Measurements from ENCODE around the gene LIN7B. TPM values are rescaled to one million over a fixed set of nuclear protein-coding genes. Genes with fewer than 3 reads are reported as not detected.
"Not testable (repeated sequence)": the region's sequence is repeated elsewhere in the genome, so short reads cannot be mapped to it uniquely, and the experiment has no call there.

The LIN7B gene
- total and polyA plus RNA-seq, 4 donors: 7.6 to 24.1 (median 9.1) TPM

- Histone ChIP-seq H3K36me3 (ENCODE audit: control insufficient read depth in 1 of 2, insufficient read depth in 2 of 2, low read length in 1 of 2) (no peaks in the 10 kb centered on the region), H3K4me1 (ENCODE audit: control insufficient read depth in 1 of 2, insufficient read depth in 2 of 2, low read length in 2 of 2) (no peaks in the 10 kb centered on the region), H3K4me3 (ENCODE audit: low read length in 2 of 2) (no peak overlapping the region), H3K27me3 (ENCODE audit: control insufficient read depth in 1 of 2, insufficient read depth in 2 of 2, low read length in 1 of 2) (no peaks in the 10 kb centered on the region), H3K9me3 (ENCODE audit: control insufficient read depth, low read length) (no peaks in the 10 kb centered on the region), H3K27ac (ENCODE audit: low read depth in 1 of 2, low read length in 2 of 2) (no peak overlapping the region)
- 90 to 96% methylated on average over 2 of the region's 2 CpGs for WGBS, 2 donors
- no peak for ATAC-seq (ENCODE audit: low FRiP score)
- no peak for DNase-seq
- intact Hi-C loops (cut with DNase I): no loop called here
These were observed 6.7 kb downstream of the LIN7B start for GRCh38 chr19:49120868-49121267.

- intact Hi-C loops (cut with DNase I); ATAC-seq (ENCODE audit: low FRiP score); H3K27ac ChIP-seq (ENCODE audit: low read depth in 1 of 2, low read length in 2 of 2); H3K9me3 ChIP-seq (ENCODE audit: control insufficient read depth, low read length); H3K4me1 ChIP-seq (ENCODE audit: control insufficient read depth in 1 of 2, insufficient read depth in 2 of 2, low read length in 2 of 2); H3K36me3 ChIP-seq (ENCODE audit: control insufficient read depth in 1 of 2, insufficient read depth in 2 of 2, low read length in 1 of 2); DNase-seq; H3K27me3 ChIP-seq (ENCODE audit: control insufficient read depth in 1 of 2, insufficient read depth in 2 of 2, low read length in 1 of 2); H3K4me3 ChIP-seq (ENCODE audit: low read length in 2 of 2): not testable (repeated sequence)
- WGBS, 2 donors: 68 to 77% methylated on average over 10 of the region's 10 CpGs
These were observed 7.7 kb downstream of the LIN7B start for GRCh38 chr19:49121841-49122240.

- H3K27ac ChIP-seq (ENCODE audit: low read depth in 1 of 2, low read length in 2 of 2); H3K4me3 ChIP-seq (ENCODE audit: low read length in 2 of 2); intact Hi-C loops (cut with DNase I); ATAC-seq (ENCODE audit: low FRiP score); H3K36me3 ChIP-seq (ENCODE audit: control insufficient read depth in 1 of 2, insufficient read depth in 2 of 2, low read length in 1 of 2); H3K27me3 ChIP-seq (ENCODE audit: control insufficient read depth in 1 of 2, insufficient read depth in 2 of 2, low read length in 1 of 2); H3K9me3 ChIP-seq (ENCODE audit: control insufficient read depth, low read length); DNase-seq; H3K4me1 ChIP-seq (ENCODE audit: control insufficient read depth in 1 of 2, insufficient read depth in 2 of 2, low read length in 2 of 2): not testable (repeated sequence)
- 91 to 93% methylated on average over 11 of the region's 11 CpGs for WGBS, 2 donors
These were observed 9.1 kb downstream of the LIN7B start for GRCh38 chr19:49123285-49123684.

- Histone ChIP-seq H3K9me3 (ENCODE audit: control insufficient read depth, low read length) (no peaks in the 10 kb centered on the region), H3K27ac (ENCODE audit: low read depth in 1 of 2, low read length in 2 of 2) (no peak overlapping the region), H3K27me3 (ENCODE audit: control insufficient read depth in 1 of 2, insufficient read depth in 2 of 2, low read length in 1 of 2) (no peaks in the 10 kb centered on the region), H3K4me1 (ENCODE audit: control insufficient read depth in 1 of 2, insufficient read depth in 2 of 2, low read length in 2 of 2) (no peaks in the 10 kb centered on the region), H3K36me3 (ENCODE audit: control insufficient read depth in 1 of 2, insufficient read depth in 2 of 2, low read length in 1 of 2) (no peaks in the 10 kb centered on the region), H3K4me3 (ENCODE audit: low read length in 2 of 2) (no peak overlapping the region)
- 27 to 34% methylated on average over 22 to 23 of the region's 23 CpGs for WGBS, 2 donors
- ATAC-seq (ENCODE audit: low FRiP score) (no peak), DNase-seq (no peak)
- intact Hi-C loops (cut with DNase I): no loop called here
These were observed 11.0 kb downstream of the LIN7B start for GRCh38 chr19:49125025-49125731.

GRCh38 chr19:49126575-49126974, 12.4 kb downstream of the LIN7B start:
- H3K27me3 ChIP-seq (ENCODE audit: control insufficient read depth in 1 of 2, insufficient read depth in 2 of 2, low read length in 1 of 2): no peaks in the 10 kb centered on the region
- no peak overlapping the region for H3K4me3 ChIP-seq (ENCODE audit: low read length in 2 of 2)
- H3K4me1 ChIP-seq (ENCODE audit: control insufficient read depth in 1 of 2, insufficient read depth in 2 of 2, low read length in 2 of 2): no peaks in the 10 kb centered on the region
- ATAC-seq (ENCODE audit: low FRiP score) (no peak), DNase-seq (no peak)
- WGBS, 2 donors: 71 to 80% methylated on average over 4 of the region's 4 CpGs
- no peaks in the 10 kb centered on the region for H3K9me3 ChIP-seq (ENCODE audit: control insufficient read depth, low read length)
- intact Hi-C loops (cut with DNase I): no loop called here
- H3K27ac ChIP-seq (ENCODE audit: low read depth in 1 of 2, low read length in 2 of 2): no peak overlapping the region
- H3K36me3 ChIP-seq (ENCODE audit: control insufficient read depth in 1 of 2, insufficient read depth in 2 of 2, low read length in 1 of 2): no peaks in the 10 kb centered on the region

DNA sequence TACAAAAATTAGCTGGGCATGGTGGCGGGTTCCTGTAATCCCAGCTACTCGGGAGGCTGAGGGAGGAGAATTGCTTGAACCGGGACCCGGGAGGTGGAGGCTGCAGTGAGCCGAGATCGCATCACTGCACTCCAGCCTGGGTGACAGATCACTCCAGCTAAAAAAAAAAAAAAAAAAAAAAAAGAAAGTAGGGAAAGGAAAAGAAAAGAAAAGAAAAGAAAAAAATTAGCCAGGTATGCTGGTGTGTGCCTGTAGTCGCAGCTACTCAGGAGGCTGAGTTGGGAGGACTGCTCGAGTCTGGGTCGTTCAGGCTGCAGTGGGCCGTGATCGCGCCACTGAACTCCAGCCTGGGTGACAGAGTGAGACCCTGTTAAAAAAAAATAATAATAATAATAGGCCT, 13.1 kb downstream of the LIN7B start:
- H3K9me3 ChIP-seq (ENCODE audit: control insufficient read depth, low read length); ATAC-seq (ENCODE audit: low FRiP score); H3K27me3 ChIP-seq (ENCODE audit: control insufficient read depth in 1 of 2, insufficient read depth in 2 of 2, low read length in 1 of 2); intact Hi-C loops (cut with DNase I); H3K27ac ChIP-seq (ENCODE audit: low read depth in 1 of 2, low read length in 2 of 2); H3K4me1 ChIP-seq (ENCODE audit: control insufficient read depth in 1 of 2, insufficient read depth in 2 of 2, low read length in 2 of 2); H3K4me3 ChIP-seq (ENCODE audit: low read length in 2 of 2); DNase-seq; H3K36me3 ChIP-seq (ENCODE audit: control insufficient read depth in 1 of 2, insufficient read depth in 2 of 2, low read length in 1 of 2): not testable (repeated sequence)
- 95 to 96% methylated on average over 12 of the region's 12 CpGs for WGBS, 2 donors

- peak; percentile 98 for ATAC-seq (ENCODE audit: low FRiP score)
- no peaks in the 10 kb centered on the region for H3K27me3 ChIP-seq (ENCODE audit: control insufficient read depth in 1 of 2, insufficient read depth in 2 of 2, low read length in 1 of 2)
- 3% methylated on average over 60 to 63 of the region's 63 CpGs for WGBS, 2 donors
- no peak overlapping the region for H3K27ac ChIP-seq (ENCODE audit: low read depth in 1 of 2, low read length in 2 of 2)
- H3K4me3 ChIP-seq (ENCODE audit: low read length in 2 of 2): no peak overlapping the region
- DNase-seq: peak; percentile 98 to 99
- H3K36me3 ChIP-seq (ENCODE audit: control insufficient read depth in 1 of 2, insufficient read depth in 2 of 2, low read length in 1 of 2): no peaks in the 10 kb centered on the region
- H3K9me3 ChIP-seq (ENCODE audit: control insufficient read depth, low read length): no peaks in the 10 kb centered on the region
- no peaks in the 10 kb centered on the region for H3K4me1 ChIP-seq (ENCODE audit: control insufficient read depth in 1 of 2, insufficient read depth in 2 of 2, low read length in 2 of 2)
- intact Hi-C loops (cut with DNase I): no loop called here
These were observed 13.7 kb downstream of the LIN7B start for GRCh38 chr19:49127674-49128544.

GRCh38 chr19:49128545-49129237, 14.5 kb downstream of the LIN7B start:
- H3K27ac ChIP-seq (ENCODE audit: low read depth in 1 of 2, low read length in 2 of 2): no peak overlapping the region
- H3K36me3 ChIP-seq (ENCODE audit: control insufficient read depth in 1 of 2, insufficient read depth in 2 of 2, low read length in 1 of 2): no peaks in the 10 kb centered on the region
- DNase-seq: no peak
- 49 to 65% methylated on average over 14 to 15 of the region's 15 CpGs for WGBS, 2 donors
- intact Hi-C loops (cut with DNase I): no loop called here
- no peaks in the 10 kb centered on the region for H3K9me3 ChIP-seq (ENCODE audit: control insufficient read depth, low read length)
- H3K4me1 ChIP-seq (ENCODE audit: control insufficient read depth in 1 of 2, insufficient read depth in 2 of 2, low read length in 2 of 2): no peaks in the 10 kb centered on the region
- H3K4me3 ChIP-seq (ENCODE audit: low read length in 2 of 2): no peak overlapping the region
- ATAC-seq (ENCODE audit: low FRiP score): no peak
- H3K27me3 ChIP-seq (ENCODE audit: control insufficient read depth in 1 of 2, insufficient read depth in 2 of 2, low read length in 1 of 2): no peaks in the 10 kb centered on the region

Measured in aorta (tissue), 5 donors.